ENCODE measurements around the gene PSMF1. TPM values are rescaled to one million over a fixed set of nuclear protein-coding genes. Genes with fewer than 3 reads are reported as not detected.

PSMF1 gene
- total RNA-seq, 1 experiment from 2014 or later, result 153 TPM

DNA sequence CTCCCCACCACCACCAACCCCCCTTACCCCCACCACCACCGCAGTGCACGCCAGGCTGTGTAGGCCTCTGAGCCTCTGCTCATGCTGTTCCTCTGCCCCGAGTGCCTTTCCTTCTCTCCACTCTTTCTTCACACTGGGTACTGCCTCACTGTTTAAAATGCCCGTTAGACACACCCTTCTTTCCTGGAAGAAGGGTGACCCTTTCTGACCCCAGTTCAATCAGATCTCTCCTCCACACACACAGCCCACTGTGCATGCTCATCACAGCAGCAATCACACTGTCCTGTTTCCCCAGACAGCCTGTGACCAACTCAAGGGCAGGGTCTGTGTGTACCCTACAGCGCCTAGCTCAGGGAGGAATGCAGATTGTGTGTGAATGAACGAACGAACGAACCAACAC lies 56.4 kb downstream of the PSMF1 start:
- TF ChIP-seq SIN3A (IDR thresholded peaks at IDR 0.05; ENCODE audit: low read depth), result no peak
- TF ChIP-seq CBX3 (IDR thresholded peaks at IDR 0.05; ENCODE audit: low read depth), result no peak
- TF ChIP-seq RAD21 (IDR thresholded peaks at IDR 0.05; ENCODE audit: low read depth), result no peak
- TF ChIP-seq, protein P1, sequence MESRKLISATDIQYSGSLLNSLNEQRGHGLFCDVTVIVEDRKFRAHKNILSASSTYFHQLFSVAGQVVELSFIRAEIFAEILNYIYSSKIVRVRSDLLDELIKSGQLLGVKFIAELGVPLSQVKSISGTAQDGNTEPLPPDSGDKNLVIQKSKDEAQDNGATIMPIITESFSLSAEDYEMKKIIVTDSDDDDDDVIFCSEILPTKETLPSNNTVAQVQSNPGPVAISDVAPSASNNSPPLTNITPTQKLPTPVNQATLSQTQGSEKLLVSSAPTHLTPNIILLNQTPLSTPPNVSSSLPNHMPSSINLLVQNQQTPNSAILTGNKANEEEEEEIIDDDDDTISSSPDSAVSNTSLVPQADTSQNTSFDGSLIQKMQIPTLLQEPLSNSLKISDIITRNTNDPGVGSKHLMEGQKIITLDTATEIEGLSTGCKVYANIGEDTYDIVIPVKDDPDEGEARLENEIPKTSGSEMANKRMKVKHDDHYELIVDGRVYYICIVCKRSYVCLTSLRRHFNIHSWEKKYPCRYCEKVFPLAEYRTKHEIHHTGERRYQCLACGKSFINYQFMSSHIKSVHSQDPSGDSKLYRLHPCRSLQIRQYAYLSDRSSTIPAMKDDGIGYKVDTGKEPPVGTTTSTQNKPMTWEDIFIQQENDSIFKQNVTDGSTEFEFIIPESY (IDR thresholded peaks at IDR 0.05; ENCODE audit: extremely low read depth, insufficient replicate concordance, low read length), result no peak
- no peak for TF ChIP-seq SRF (IDR thresholded peaks at IDR 0.05; ENCODE audit: low read depth)
- TF ChIP-seq, protein P2, sequence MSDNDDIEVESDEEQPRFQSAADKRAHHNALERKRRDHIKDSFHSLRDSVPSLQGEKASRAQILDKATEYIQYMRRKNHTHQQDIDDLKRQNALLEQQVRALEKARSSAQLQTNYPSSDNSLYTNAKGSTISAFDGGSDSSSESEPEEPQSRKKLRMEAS (IDR thresholded peaks at IDR 0.05), result no peak
- TF ChIP-seq, protein P3, sequence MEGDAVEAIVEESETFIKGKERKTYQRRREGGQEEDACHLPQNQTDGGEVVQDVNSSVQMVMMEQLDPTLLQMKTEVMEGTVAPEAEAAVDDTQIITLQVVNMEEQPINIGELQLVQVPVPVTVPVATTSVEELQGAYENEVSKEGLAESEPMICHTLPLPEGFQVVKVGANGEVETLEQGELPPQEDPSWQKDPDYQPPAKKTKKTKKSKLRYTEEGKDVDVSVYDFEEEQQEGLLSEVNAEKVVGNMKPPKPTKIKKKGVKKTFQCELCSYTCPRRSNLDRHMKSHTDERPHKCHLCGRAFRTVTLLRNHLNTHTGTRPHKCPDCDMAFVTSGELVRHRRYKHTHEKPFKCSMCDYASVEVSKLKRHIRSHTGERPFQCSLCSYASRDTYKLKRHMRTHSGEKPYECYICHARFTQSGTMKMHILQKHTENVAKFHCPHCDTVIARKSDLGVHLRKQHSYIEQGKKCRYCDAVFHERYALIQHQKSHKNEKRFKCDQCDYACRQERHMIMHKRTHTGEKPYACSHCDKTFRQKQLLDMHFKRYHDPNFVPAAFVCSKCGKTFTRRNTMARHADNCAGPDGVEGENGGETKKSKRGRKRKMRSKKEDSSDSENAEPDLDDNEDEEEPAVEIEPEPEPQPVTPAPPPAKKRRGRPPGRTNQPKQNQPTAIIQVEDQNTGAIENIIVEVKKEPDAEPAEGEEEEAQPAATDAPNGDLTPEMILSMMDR (IDR thresholded peaks at IDR 0.05 in 2 of 3, conservative IDR thresholded peaks at IDR 0.05 in 1 of 3; ENCODE audit: borderline replicate concordance in 1 of 3, insufficient read depth in 1 of 3, low read depth in 2 of 3, low read length in 2 of 3), result no peak
- no peak for TF ChIP-seq EGR1 (IDR thresholded peaks at IDR 0.05; ENCODE audit: low read depth)
- TF ChIP-seq ZNF274 (IDR thresholded peaks at IDR 0.05; ENCODE audit: low read depth, low read length), result no peak
- TF ChIP-seq ELF1 (IDR thresholded peaks at IDR 0.05; ENCODE audit: borderline replicate concordance, low read depth), result no peak
- TF ChIP-seq, protein P4, sequence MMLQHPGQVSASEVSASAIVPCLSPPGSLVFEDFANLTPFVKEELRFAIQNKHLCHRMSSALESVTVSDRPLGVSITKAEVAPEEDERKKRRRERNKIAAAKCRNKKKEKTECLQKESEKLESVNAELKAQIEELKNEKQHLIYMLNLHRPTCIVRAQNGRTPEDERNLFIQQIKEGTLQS (IDR thresholded peaks at IDR 0.05), result no peak
- no peak for TF ChIP-seq YY1 (IDR thresholded peaks at IDR 0.05; ENCODE audit: extremely low read depth, insufficient replicate concordance, low read depth, low read length)
- no peak for TF ChIP-seq EZH2phosphoT487 (IDR thresholded peaks at IDR 0.05; ENCODE audit: borderline replicate concordance)
- no peak for TF ChIP-seq POLR2AphosphoS5 (IDR thresholded peaks at IDR 0.05; ENCODE audit: low read depth, low read length)
- TF ChIP-seq JUND (IDR thresholded peaks at IDR 0.05), result no peak
- TF ChIP-seq SP1 (IDR thresholded peaks at IDR 0.05; ENCODE audit: low read depth), result no peak
- TF ChIP-seq, protein P5, sequence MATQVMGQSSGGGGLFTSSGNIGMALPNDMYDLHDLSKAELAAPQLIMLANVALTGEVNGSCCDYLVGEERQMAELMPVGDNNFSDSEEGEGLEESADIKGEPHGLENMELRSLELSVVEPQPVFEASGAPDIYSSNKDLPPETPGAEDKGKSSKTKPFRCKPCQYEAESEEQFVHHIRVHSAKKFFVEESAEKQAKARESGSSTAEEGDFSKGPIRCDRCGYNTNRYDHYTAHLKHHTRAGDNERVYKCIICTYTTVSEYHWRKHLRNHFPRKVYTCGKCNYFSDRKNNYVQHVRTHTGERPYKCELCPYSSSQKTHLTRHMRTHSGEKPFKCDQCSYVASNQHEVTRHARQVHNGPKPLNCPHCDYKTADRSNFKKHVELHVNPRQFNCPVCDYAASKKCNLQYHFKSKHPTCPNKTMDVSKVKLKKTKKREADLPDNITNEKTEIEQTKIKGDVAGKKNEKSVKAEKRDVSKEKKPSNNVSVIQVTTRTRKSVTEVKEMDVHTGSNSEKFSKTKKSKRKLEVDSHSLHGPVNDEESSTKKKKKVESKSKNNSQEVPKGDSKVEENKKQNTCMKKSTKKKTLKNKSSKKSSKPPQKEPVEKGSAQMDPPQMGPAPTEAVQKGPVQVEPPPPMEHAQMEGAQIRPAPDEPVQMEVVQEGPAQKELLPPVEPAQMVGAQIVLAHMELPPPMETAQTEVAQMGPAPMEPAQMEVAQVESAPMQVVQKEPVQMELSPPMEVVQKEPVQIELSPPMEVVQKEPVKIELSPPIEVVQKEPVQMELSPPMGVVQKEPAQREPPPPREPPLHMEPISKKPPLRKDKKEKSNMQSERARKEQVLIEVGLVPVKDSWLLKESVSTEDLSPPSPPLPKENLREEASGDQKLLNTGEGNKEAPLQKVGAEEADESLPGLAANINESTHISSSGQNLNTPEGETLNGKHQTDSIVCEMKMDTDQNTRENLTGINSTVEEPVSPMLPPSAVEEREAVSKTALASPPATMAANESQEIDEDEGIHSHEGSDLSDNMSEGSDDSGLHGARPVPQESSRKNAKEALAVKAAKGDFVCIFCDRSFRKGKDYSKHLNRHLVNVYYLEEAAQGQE (IDR thresholded peaks at IDR 0.05; ENCODE audit: low read depth), result no peak
- no peak for TF ChIP-seq ZFX (IDR thresholded peaks at IDR 0.05)
- no peak for TF ChIP-seq EZH2 (IDR thresholded peaks at IDR 0.05)
- Histone ChIP-seq H3K79me2 (ENCODE audit: insufficient read depth, low read length) (no peaks in the 10 kb centered on the region), H3K9me2 (ENCODE audit: insufficient read depth) (no peaks in the 10 kb centered on the region), H3K4me3 (replicated peaks in 1 of 2; ENCODE audit: low read depth in 1 of 2, low read length in 2 of 2) (no peak overlapping the region), H3K4me2 (ENCODE audit: low read length) (no peak overlapping the region), H3K27me3 (ENCODE audit: insufficient read depth, low read length) (no peaks in the 10 kb centered on the region), H3K36me3 (ENCODE audit: control insufficient read depth in 1 of 2, insufficient read depth in 2 of 2, low read length in 2 of 2) (0 out of 4 replicates have a peak, but pooled peaks cover 0 to 14% of the 10 kb centered on the region in 2 experiments), H3K4me1 (ENCODE audit: control insufficient read depth in 1 of 2, insufficient read depth in 2 of 2, low read length in 2 of 2) (no peaks in the 10 kb centered on the region), H3K27ac (ENCODE audit: low read depth, low read length) (no peak overlapping the region), H4K20me1 (ENCODE audit: insufficient read depth) (no peaks in the 10 kb centered on the region), H2AFZ (ENCODE audit: low read depth, low read length, poor library complexity, severe bottlenecking) (no peak overlapping the region), H3K9ac (ENCODE audit: low read length) (no peak overlapping the region), H3K9me3 (ENCODE audit: control insufficient read depth in 1 of 2, insufficient read depth in 1 of 2, low read depth in 1 of 2, low read length in 2 of 2) (no peaks in the 10 kb centered on the region)
- intact Hi-C loops (cut with micrococcal nuclease), result no loop called here
- CTCF ChIA-PET, result no interaction called here
- BruUV-seq (replicated peaks), result no TSS peak
- RAD21 ChIA-PET (ENCODE audit: low non-redundant PET in 1 of 2, low total read pairs in 2 of 2, uncharacterized antibody in 2 of 2, unreplicated experiment in 2 of 2), result no interaction called here
- DNase-seq (ENCODE audit: low read depth, low spot score) (no peak), ATAC-seq (no peak)
- POLR2A ChIA-PET, result no interaction called here
